ENCODE results near the gene GAL3ST1.
"Not testable (repeated sequence)": the region's sequence is repeated elsewhere in the genome, so short reads cannot be mapped to it uniquely, and the experiment has no call there.

The GAL3ST1 gene

GRCh38 chr22:30596199-30596598, 21.7 kb upstream of the GAL3ST1 start:
- no peak for ATAC-seq
- DNase-seq: no peak

- not testable (repeated sequence) for ATAC-seq
These were observed 17.9 kb upstream of the GAL3ST1 start for GRCh38 chr22:30592360-30592713.

GRCh38 chr22:30591588-30592359, 17.3 kb upstream of the GAL3ST1 start, which contains the start of gene PES1:
TSS of gene PES1 (minus strand) at chr22:30591910. CDS start at chr22:30591833, 77 bp downstream.
- DNase-seq: peak; percentile 93
- ATAC-seq: peak; percentile 99

More at GRCh38 chr22:30592360-30592713, 17.9 kb upstream of the GAL3ST1 start:
- not testable (repeated sequence) for DNase-seq

GRCh38 chr22:30591191-30591587, 16.7 kb upstream of the GAL3ST1 start:
- ATAC-seq (no peak), DNase-seq (no peak)

- DNase-seq: no peak
- no peak for ATAC-seq
These were observed 11.9 kb upstream of the GAL3ST1 start for GRCh38 chr22:30586414-30586813.

GRCh38 chr22:30584441-30584840, 10.0 kb upstream of the GAL3ST1 start:
- ATAC-seq (no peak), DNase-seq (no peak)

- DNase-seq (no peak), ATAC-seq (no peak)
These were observed 8.5 kb upstream of the GAL3ST1 start for GRCh38 chr22:30582788-30583545.

GRCh38 chr22:30582051-30582450, 7.6 kb upstream of the GAL3ST1 start:
- no peak for ATAC-seq
- DNase-seq: no peak

GRCh38 chr22:30580896-30581295, 6.4 kb upstream of the GAL3ST1 start:
- DNase-seq (no peak), ATAC-seq (no peak)

GRCh38 chr22:30578481-30578880, 4.0 kb upstream of the GAL3ST1 start:
- ATAC-seq (no peak), DNase-seq (no peak)

GRCh38 chr22:30575859-30576258, 1.4 kb upstream of the GAL3ST1 start:
- no peak for ATAC-seq
- DNase-seq: no peak

- DNase-seq: no peak
- ATAC-seq: peak; percentile 4
These were observed 669 bp upstream of the GAL3ST1 start for GRCh38 chr22:30574997-30575671.

- ATAC-seq: no peak
These were observed 821 bp downstream of the GAL3ST1 start for GRCh38 chr22:30573594-30574094.

GRCh38 chr22:30572840-30573593, 1.4 kb downstream of the GAL3ST1 start:
- no peak for ATAC-seq

More at GRCh38 chr22:30573594-30574094, 821 bp downstream of the GAL3ST1 start:
- DNase-seq: no peak

GRCh38 chr22:30572210-30572609, 2.3 kb downstream of the GAL3ST1 start:
- ATAC-seq (no peak), DNase-seq (no peak)

More at GRCh38 chr22:30572840-30573593, 1.4 kb downstream of the GAL3ST1 start:
- no peak for DNase-seq

GRCh38 chr22:30569674-30570202, 4.7 kb downstream of the GAL3ST1 start:
- no peak for ATAC-seq
- DNase-seq: no peak

- ATAC-seq (no peak), DNase-seq (no peak)
These were observed 6.2 kb downstream of the GAL3ST1 start for GRCh38 chr22:30568137-30568805.

- ATAC-seq, DNase-seq: not testable (repeated sequence)
These were observed 7.2 kb downstream of the GAL3ST1 start for GRCh38 chr22:30567277-30567676.

GRCh38 chr22:30566125-30566524, 8.3 kb downstream of the GAL3ST1 start:
- DNase-seq (no peak), ATAC-seq (no peak)

GRCh38 chr22:30565341-30565740, 9.1 kb downstream of the GAL3ST1 start:
- DNase-seq (no peak), ATAC-seq (no peak)

- DNase-seq (no peak), ATAC-seq (no peak)
These were observed 9.7 kb downstream of the GAL3ST1 start for GRCh38 chr22:30564761-30565119.

All from stimulated activated naive CD8-positive, alpha-beta T cell treated with anti-CD3 and anti-CD28 coated beads, Interleukin-15, Interleukin-2, amounts not matched to agents 100 U/mL and 50 U/mL, for 24 hours (primary cell).